B cell (primary cell): ENCODE measurements around the gene MEAF6. TPM values are rescaled to one million over a fixed set of nuclear protein-coding genes. Genes with fewer than 3 reads are reported as not detected.

Source experiments
- ATAC-seq: fragments of 200-7000 bp; cut with Tn5 transposase; one replicate; pipeline ENCODE4 v1.10.0; 2021; ENCODE audit warnings: low read depth, mild to moderate bottlenecking, moderate number of reproducible peaks, moderate library complexity
- CTCF ChIA-PET: fragments of 350-600 bp; sonication (Branson Sonifier 250); formaldehyde crosslinking; loops from one replicate; lab custom pipeline; 2021; ENCODE audit warnings: antibody characterized with exemption, inconsistent platforms; lab: Charles Lee
- POLR2A ChIA-PET: fragments of 350-600 bp; sonication (Branson Sonifier 250); formaldehyde crosslinking; loops from one replicate; lab custom pipeline; 2021; ENCODE audit warnings: antibody characterized with exemption; lab: Charles Lee
- DNase-seq: peaks from one replicate; pipeline ENCODE4 v3.0.0; 2013
- H2AFZ ChIP-seq: 2 replicates; pipeline ENCODE4 v1.6.1; 2012; ENCODE audit warnings: mild to moderate bottlenecking, low read depth, low read length; ENCODE audit not compliant: insufficient read depth, poor library complexity, severe bottlenecking
- H3K27ac ChIP-seq, 2 donors: 1 replicate in 1 of 2; 2 replicates in 1 of 2; pipeline ENCODE4 v1.5.1; 2012 to 2013; ENCODE audit warnings: low read length in 2 of 2, mild to moderate bottlenecking in 2 of 2, moderate library complexity in 1 of 2
- H3K27me3 ChIP-seq, 4 experiments: fragments of 200-600 bp in 1 of 4; sonication (generic) in 1 of 4; replicated peaks in 1 of 4; 1 replicate in 2 of 4; 2 replicates in 2 of 4; pipeline versions ENCODE4 v1.6.1 to v1.7.0; 2013 to 2016; ENCODE audit warnings: low read length in 3 of 4, mild to moderate bottlenecking in 2 of 4, mixed read lengths in 1 of 4, moderate library complexity in 1 of 4; ENCODE audit not compliant: insufficient read depth in 4 of 4, control insufficient read depth in 3 of 4; ENCODE audit errors: control extremely low read depth in 1 of 4
- H3K36me3 ChIP-seq, 2 experiments: replicated peaks in 1 of 2; 1 replicate in 1 of 2; 2 replicates in 1 of 2; pipeline versions ENCODE4 v1.6.1 to v1.7.1; 2013; ENCODE audit warnings: low read length in 1 of 2; ENCODE audit not compliant: insufficient read depth in 2 of 2, control insufficient read depth in 1 of 2; ENCODE audit errors: control extremely low read depth in 1 of 2, extremely low read depth in 1 of 2
- H3K4me1 ChIP-seq, 2 donors: fragments of 200-600 bp in 1 of 2; sonication (generic) in 1 of 2; 1 replicate in 1 of 2; 2 replicates in 1 of 2; pipeline versions ENCODE4 v1.5.1 to v1.6.1; 2013 to 2017; ENCODE audit warnings: low read length in 2 of 2; ENCODE audit not compliant: control insufficient read depth in 2 of 2, insufficient read depth in 2 of 2
- H3K4me2 ChIP-seq: replicated peaks from 2 replicates; pipeline ENCODE3; 2012; ENCODE audit warnings: mild to moderate bottlenecking, low read depth, low read length; ENCODE audit not compliant: poor library complexity, severe bottlenecking
- H3K4me3 ChIP-seq, 5 experiments: fragments of 200-600 bp in 1 of 5; sonication (generic) in 1 of 5; 1 replicate in 3 of 5; 2 replicates in 2 of 5; pipeline versions ENCODE4 v1.5.1 to v1.7.0; 2011 to 2016; ENCODE audit warnings: low read length in 4 of 5, mild to moderate bottlenecking in 4 of 5, low read depth in 2 of 5, control low read depth in 1 of 5, moderate library complexity in 1 of 5; ENCODE audit not compliant: insufficient read depth in 1 of 5; ENCODE audit errors: control extremely low read depth in 1 of 5, extremely low read depth in 1 of 5
- H3K79me2 ChIP-seq: fragments of 200-600 bp; sonication (generic); one replicate; pipeline ENCODE4 v1.6.0; 2016; ENCODE audit warnings: low read length; ENCODE audit not compliant: control insufficient read depth, insufficient read depth
- H3K9ac ChIP-seq: fragments of 200-600 bp; sonication (generic); 2 replicates; pipeline ENCODE4 v1.6.1; 2017; ENCODE audit warnings: mild to moderate bottlenecking, low read length, moderate library complexity
- H3K9me3 ChIP-seq, 3 donors: one replicate each; pipeline versions ENCODE4 v1.6.1 to v1.7.1; 2013; ENCODE audit warnings: low read length in 2 of 3; ENCODE audit not compliant: control insufficient read depth in 2 of 3, insufficient read depth in 1 of 3; ENCODE audit errors: control extremely low read depth in 1 of 3
- H4K20me1 ChIP-seq: 2 replicates; pipeline ENCODE4 v1.6.0; 2012; ENCODE audit warnings: mild to moderate bottlenecking, low read length; ENCODE audit not compliant: insufficient read depth, control insufficient read depth, poor library complexity, severe bottlenecking
- H3K27ac Mint-ChIP-seq: one replicate; pipeline ENCODE4 v1.8.0; 2021; ENCODE audit warnings: mixed read lengths
- H3K27me3 Mint-ChIP-seq: one replicate; pipeline ENCODE4 v1.8.0; 2021; ENCODE audit warnings: mixed read lengths
- H3K4me1 Mint-ChIP-seq: one replicate; pipeline ENCODE4 v1.8.0; 2021; ENCODE audit warnings: mixed read lengths
- H3K4me3 Mint-ChIP-seq: one replicate; pipeline ENCODE4 v1.8.0; 2021; ENCODE audit warnings: mixed read lengths
- H3K9me3 Mint-ChIP-seq: one replicate; pipeline ENCODE4 v1.8.0; 2022; ENCODE audit warnings: mixed read lengths; ENCODE audit not compliant: insufficient read depth
- CTCF ChIP-seq: fragments of 200-600 bp; IDR thresholded peaks from one replicate; pipeline ENCODE4 v1.8.0; 2022; ENCODE audit warnings: antibody characterized with exemption, mild to moderate bottlenecking
- EZH2 ChIP-seq: IDR thresholded peaks from 2 replicates; pipeline ENCODE4 v1.6.1; 2012; ENCODE audit warnings: borderline replicate concordance, low read depth, mild to moderate bottlenecking, moderate library complexity, low read length; ENCODE audit not compliant: insufficient read depth, poor library complexity, severe bottlenecking
- WGBS: methylation state at CpG from one replicate; pipeline ENCODE4 v1.1.5; 2013; ENCODE audit warnings: missing lambda C conversion rate; ENCODE audit not compliant: insufficient coverage; 5-methylcytosine and 5-hydroxymethylcytosine counted together
- intact Hi-C: fragments of 100-400 bp; cut with micrococcal nuclease; formaldehyde crosslinking; loops from one replicate; pipeline ENCODE4 v1.10.0; 2022
- polyA plus RNA-seq: library from polyadenylated mRNA; depleted of rRNA; stranded (reverse); fragments of >200 nt; gene quantifications from 2 replicates; pipeline ENCODE4 v1.2.3, GENCODE V29; 2012
- total RNA-seq, 2 donors: library from RNA; stranded (reverse); fragments of 120-200 nt in 1 of 2; gene quantifications; 1 replicate in 1 of 2; 2 replicates in 1 of 2; pipeline versions ENCODE4 v1.2.3 to v1.2.4, GENCODE V29; 2013 to 2022

The MEAF6 gene
- total and polyA plus RNA-seq, 2 donors (not counting 1 experiment from before 2014, with no cell fraction given): 52.5 to 84.2 TPM

GRCh38 chr1:37485902-37486679 is 28.5 kb downstream of the MEAF6 start:
- Histone ChIP-seq H3K4me2 (peak overlapping the region; percentile 5), H3K4me1 (peaks cover 11 to 22% of the 10 kb centered on the region in 2 donors), H3K4me3 (no peak overlapping the region), H3K36me3 (peaks cover 0 to 73% of the 10 kb centered on the region in 2 experiments), H3K27ac (peak overlapping the region in 1 of 2 donors; percentile 66), H3K9ac (no peak overlapping the region), H3K79me2 (peaks cover 12% of the 10 kb centered on the region), H3K27me3 (no peaks in the 10 kb centered on the region), H3K9me3 (no peaks in the 10 kb centered on the region), H4K20me1 (peaks cover 37% of the 10 kb centered on the region), H2AFZ (no peak overlapping the region)
- Mint-ChIP-seq H3K4me3 (no peak overlapping the region), H3K4me1 (peaks cover 31% of the 10 kb centered on the region), H3K27me3 (no peaks in the 10 kb centered on the region), H3K27ac (peak overlapping the region; percentile 86), H3K9me3 (no peaks in the 10 kb centered on the region)
- ATAC-seq (no peak), DNase-seq (peak; percentile 22)
- ChIA-PET POLR2A (interaction anchor here (0.6 to 2.3 kb wide), 3 partner anchors 10 to 201 kb away, joined by 3 to 28 read pairs (median 8); partner anchors contain the start of gene ZC3H12A), CTCF (interaction anchor here (1.1 to 22.3 kb wide), 13 partner anchors 11 to 204 kb away, joined by 4 to 690 read pairs (median 18); partner anchors contain the start of genes MEAF6 and ZC3H12A)
- intact Hi-C loops: no loop called here
- WGBS: 79% methylated on average over 3 of the region's 6 CpGs
- TF ChIP-seq EZH2 (no peak), CTCF (no peak)
